Activated T-cell treated with anti-CD3 and anti-CD28 coated beads, Interleukin-2, amount 50 U/mL, for 72 hours (primary cell): ENCODE results near the gene CAMK2B. TPM values are rescaled to one million over a fixed set of nuclear protein-coding genes. Genes with fewer than 3 reads are reported as not detected.

Experiments
- ATAC-seq, 2 donors: fragments of 150-1000 bp; cut with Tn5 transposase; replicated peaks in 1 of 2; 2 replicates each; pipeline ENCODE4 v1.10.0; 2021; ENCODE audit warnings: moderate library complexity in 2 of 2, mild to moderate bottlenecking in 1 of 2
- DNase-seq, 2 donors: peaks; one replicate each; pipeline ENCODE4 v3.0.0; 2021 to 2022; ENCODE audit warnings: mixed read lengths in 1 of 2
- H3K27ac Mint-ChIP-seq: one replicate; pipeline ENCODE4 v1.8.0; 2022; ENCODE audit warnings: mild to moderate bottlenecking, moderate library complexity, mixed read lengths
- H3K27me3 Mint-ChIP-seq: one replicate; pipeline ENCODE4 v1.8.0; 2022; ENCODE audit warnings: low read depth, mixed read lengths
- H3K36me3 Mint-ChIP-seq, 2 donors: one replicate each; pipeline ENCODE4 v1.8.0; 2022; ENCODE audit warnings: mixed read lengths in 2 of 2, mild to moderate bottlenecking in 1 of 2; ENCODE audit not compliant: insufficient read depth in 2 of 2
- H3K4me1 Mint-ChIP-seq: one replicate; pipeline ENCODE4 v1.8.0; 2022; ENCODE audit warnings: low read depth, mixed read lengths
- H3K4me3 Mint-ChIP-seq, 2 donors: one replicate each; pipeline ENCODE4 v1.8.0; 2022; ENCODE audit warnings: mild to moderate bottlenecking in 2 of 2, mixed read lengths in 2 of 2, moderate library complexity in 2 of 2
- H3K9me3 Mint-ChIP-seq, 2 donors: one replicate each; pipeline ENCODE4 v1.8.0; 2022; ENCODE audit warnings: mixed read lengths in 2 of 2
- total RNA-seq, 2 donors: library from RNA; stranded (reverse); gene quantifications; one replicate each; pipeline ENCODE4 v1.2.3, GENCODE V29; 2022

The CAMK2B gene
- total RNA-seq, 2 donors from 2014 or later = 0.86 to 1.4 TPM

- H3K36me3 Mint-ChIP-seq = no peaks in the 10 kb centered on the region
- peaks cover 48% of the 10 kb centered on the region for H3K27me3 Mint-ChIP-seq
- no peak overlapping the region for H3K27ac Mint-ChIP-seq
- H3K4me3 Mint-ChIP-seq = no peak overlapping the region
- DNase-seq (no peak), ATAC-seq (no peak)
- no peaks in the 10 kb centered on the region for H3K9me3 Mint-ChIP-seq
- no peaks in the 10 kb centered on the region for H3K4me1 Mint-ChIP-seq
Observed at GRCh38 chr7:44292876-44293560, 32.4 kb downstream of the CAMK2B start.

DNA sequence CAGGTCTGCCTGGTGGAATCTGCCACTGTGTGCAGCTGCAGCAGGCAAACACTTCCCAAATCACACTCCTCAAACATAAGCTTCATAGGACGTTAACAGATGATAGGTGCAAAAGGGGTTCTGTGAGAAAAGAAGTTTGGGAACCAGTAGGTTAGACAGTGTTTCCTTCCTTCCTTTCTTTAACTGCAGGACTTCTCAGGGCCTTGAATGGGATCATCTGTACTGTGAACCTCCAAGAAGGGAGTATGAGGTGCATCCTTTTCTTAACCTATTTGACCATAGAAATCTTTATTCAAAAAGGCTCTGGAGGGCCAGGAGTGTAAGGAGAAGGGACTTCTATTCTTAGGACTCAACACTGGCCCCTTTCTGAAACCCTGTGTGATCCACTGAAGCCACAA, 33.0 kb downstream of the CAMK2B start:
- H3K9me3 Mint-ChIP-seq = no peaks in the 10 kb centered on the region
- no peaks in the 10 kb centered on the region for H3K4me1 Mint-ChIP-seq
- no peaks in the 10 kb centered on the region for H3K36me3 Mint-ChIP-seq
- H3K27me3 Mint-ChIP-seq = peaks cover 44% of the 10 kb centered on the region
- H3K4me3 Mint-ChIP-seq = no peak overlapping the region
- no peak for ATAC-seq
- no peak for DNase-seq
- no peak overlapping the region for H3K27ac Mint-ChIP-seq

- ATAC-seq = no peak
- Mint-ChIP-seq H3K27ac (no peak overlapping the region), H3K36me3 (no peaks in the 10 kb centered on the region), H3K9me3 (no peaks in the 10 kb centered on the region), H3K4me1 (no peaks in the 10 kb centered on the region), H3K4me3 (no peak overlapping the region), H3K27me3 (peaks cover 39% of the 10 kb centered on the region)
- DNase-seq = no peak
Observed at GRCh38 chr7:44291733-44292419, 33.5 kb downstream of the CAMK2B start.

- H3K27ac Mint-ChIP-seq = no peak overlapping the region
- H3K9me3 Mint-ChIP-seq = no peaks in the 10 kb centered on the region
- H3K4me3 Mint-ChIP-seq = no peak overlapping the region
- H3K36me3 Mint-ChIP-seq = no peaks in the 10 kb centered on the region
- no peak for ATAC-seq
- H3K27me3 Mint-ChIP-seq = peaks cover 32% of the 10 kb centered on the region
- no peak for DNase-seq
- H3K4me1 Mint-ChIP-seq = no peaks in the 10 kb centered on the region
Observed at GRCh38 chr7:44291066-44291732, 34.2 kb downstream of the CAMK2B start.

- no peak for ATAC-seq
- DNase-seq = no peak
- H3K27me3 Mint-ChIP-seq = peaks cover 26% of the 10 kb centered on the region
- no peak overlapping the region for H3K27ac Mint-ChIP-seq
- H3K4me1 Mint-ChIP-seq = no peaks in the 10 kb centered on the region
- no peaks in the 10 kb centered on the region for H3K9me3 Mint-ChIP-seq
- H3K36me3 Mint-ChIP-seq = no peaks in the 10 kb centered on the region
- H3K4me3 Mint-ChIP-seq = no peak overlapping the region
Observed at GRCh38 chr7:44290252-44290620, 35.2 kb downstream of the CAMK2B start.

GRCh38 chr7:44289341-44290251, 35.8 kb downstream of the CAMK2B start:
- no peaks in the 10 kb centered on the region for H3K9me3 Mint-ChIP-seq
- no peak overlapping the region for H3K4me3 Mint-ChIP-seq
- DNase-seq (no peak), ATAC-seq (no peak)
- no peaks in the 10 kb centered on the region for H3K4me1 Mint-ChIP-seq
- H3K36me3 Mint-ChIP-seq = no peaks in the 10 kb centered on the region
- peaks cover 26% of the 10 kb centered on the region for H3K27me3 Mint-ChIP-seq
- H3K27ac Mint-ChIP-seq = no peak overlapping the region

DNA sequence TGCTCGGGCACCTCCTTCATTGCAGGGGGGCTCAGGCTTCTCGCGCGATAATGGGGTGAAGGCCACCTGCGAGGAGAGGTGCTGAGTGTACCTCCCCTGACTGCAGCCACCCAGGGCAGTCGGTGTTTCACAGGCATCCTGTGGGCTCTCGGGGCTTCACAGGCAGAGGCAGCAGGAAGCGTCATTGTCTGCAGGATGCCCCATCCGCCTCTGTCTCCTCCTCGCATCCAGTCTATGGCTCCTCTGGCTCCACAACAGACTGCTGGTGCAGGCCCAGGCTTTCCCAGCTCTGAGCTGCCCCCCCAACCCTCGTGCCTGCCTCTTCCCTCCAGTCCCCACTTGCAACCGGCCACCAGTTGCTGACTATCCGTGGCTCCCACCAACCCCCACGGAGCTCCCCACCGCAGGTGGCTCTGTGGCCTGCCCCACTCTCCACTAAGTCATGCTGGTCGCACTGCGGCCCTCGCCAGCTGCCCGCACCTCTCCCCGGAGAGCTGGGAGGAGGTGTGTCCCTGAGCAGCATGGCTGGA, 36.5 kb downstream of the CAMK2B start:
- peaks cover 26% of the 10 kb centered on the region for H3K27me3 Mint-ChIP-seq
- DNase-seq (no peak), ATAC-seq (no peak)
- no peak overlapping the region for H3K27ac Mint-ChIP-seq
- H3K4me1 Mint-ChIP-seq = no peaks in the 10 kb centered on the region
- no peak overlapping the region for H3K4me3 Mint-ChIP-seq
- H3K36me3 Mint-ChIP-seq = no peaks in the 10 kb centered on the region
- no peaks in the 10 kb centered on the region for H3K9me3 Mint-ChIP-seq

GRCh38 chr7:44288381-44288685, 37.1 kb downstream of the CAMK2B start:
- DNase-seq (no peak), ATAC-seq (no peak)
- no peaks in the 10 kb centered on the region for H3K36me3 Mint-ChIP-seq
- H3K9me3 Mint-ChIP-seq = no peaks in the 10 kb centered on the region
- no peak overlapping the region for H3K4me3 Mint-ChIP-seq
- peaks cover 24% of the 10 kb centered on the region for H3K27me3 Mint-ChIP-seq
- H3K4me1 Mint-ChIP-seq = no peaks in the 10 kb centered on the region
- no peak overlapping the region for H3K27ac Mint-ChIP-seq

- no peak for DNase-seq
Observed at GRCh38 chr7:44287488-44288380, 37.7 kb downstream of the CAMK2B start.

DNA sequence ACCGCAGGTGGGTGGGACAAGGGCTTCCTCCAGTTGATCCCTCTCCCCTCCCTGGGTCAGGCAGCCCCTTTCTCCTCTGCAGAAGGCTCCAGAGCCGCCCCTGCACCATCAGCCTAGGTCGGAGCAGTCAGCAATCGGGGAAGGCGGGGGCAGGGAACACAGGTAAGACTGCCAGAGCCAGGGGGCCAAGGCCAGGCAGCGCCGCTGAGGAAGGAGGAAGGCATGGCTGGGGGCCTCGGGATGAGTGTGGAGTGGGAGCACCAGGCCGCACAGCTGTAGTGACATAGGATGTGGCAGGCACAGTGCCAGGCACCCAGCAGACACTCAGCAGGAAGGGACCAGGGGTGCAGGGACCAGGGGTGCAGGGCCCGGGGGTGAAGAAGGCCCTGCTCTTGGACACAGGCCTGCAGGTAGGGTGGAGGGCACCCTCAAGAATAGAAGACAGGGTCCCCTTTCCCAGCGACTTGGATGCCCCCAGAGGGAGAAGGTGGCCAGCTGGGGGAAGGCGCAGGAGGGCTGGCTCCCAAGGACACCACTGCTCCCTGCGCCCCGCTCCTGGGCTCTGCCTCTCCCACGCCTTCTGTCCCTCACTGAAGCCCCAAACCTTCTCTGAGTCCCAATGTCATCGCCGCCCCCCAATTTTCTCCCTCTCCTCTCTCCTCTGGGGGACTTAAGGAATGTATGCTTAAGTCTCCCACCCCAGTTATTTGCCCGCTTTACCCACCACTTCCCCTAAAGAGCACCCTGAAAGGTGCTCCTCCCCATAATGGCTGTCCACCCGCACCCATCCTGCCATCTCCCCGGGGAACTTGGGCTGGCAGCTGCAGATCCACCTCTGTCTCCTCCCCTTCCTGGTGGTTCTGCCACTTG, 38.5 kb downstream of the CAMK2B start:
- DNase-seq (no peak), ATAC-seq (no peak)
- H3K27ac Mint-ChIP-seq = no peak overlapping the region
- no peaks in the 10 kb centered on the region for H3K4me1 Mint-ChIP-seq
- H3K27me3 Mint-ChIP-seq = peaks cover 13% of the 10 kb centered on the region
- H3K9me3 Mint-ChIP-seq = no peaks in the 10 kb centered on the region
- H3K36me3 Mint-ChIP-seq = no peaks in the 10 kb centered on the region
- H3K4me3 Mint-ChIP-seq = no peak overlapping the region

More at GRCh38 chr7:44287488-44288380, 37.7 kb downstream of the CAMK2B start:
- H3K27me3 Mint-ChIP-seq = peaks cover 19% of the 10 kb centered on the region
- no peaks in the 10 kb centered on the region for H3K9me3 Mint-ChIP-seq
- no peak for ATAC-seq
- H3K36me3 Mint-ChIP-seq = no peaks in the 10 kb centered on the region
- H3K4me3 Mint-ChIP-seq = no peak overlapping the region
- H3K27ac Mint-ChIP-seq = no peak overlapping the region
- H3K4me1 Mint-ChIP-seq = no peaks in the 10 kb centered on the region

- Mint-ChIP-seq H3K27me3 (peaks cover 6% of the 10 kb centered on the region), H3K4me3 (no peak overlapping the region), H3K4me1 (no peaks in the 10 kb centered on the region), H3K36me3 (no peaks in the 10 kb centered on the region), H3K27ac (no peak overlapping the region), H3K9me3 (no peaks in the 10 kb centered on the region)
- no peak for ATAC-seq
- DNase-seq = no peak
Observed at GRCh38 chr7:44286182-44286617, 39.2 kb downstream of the CAMK2B start.
